ENCODE results near the gene TNFRSF12A. TPM values are rescaled to one million over a fixed set of nuclear protein-coding genes. Genes with fewer than 3 reads are reported as not detected.

TNFRSF12A gene
- total and polyA plus RNA-seq, 12 donors: 28.0 to 740 (median 108) TPM

DNA sequence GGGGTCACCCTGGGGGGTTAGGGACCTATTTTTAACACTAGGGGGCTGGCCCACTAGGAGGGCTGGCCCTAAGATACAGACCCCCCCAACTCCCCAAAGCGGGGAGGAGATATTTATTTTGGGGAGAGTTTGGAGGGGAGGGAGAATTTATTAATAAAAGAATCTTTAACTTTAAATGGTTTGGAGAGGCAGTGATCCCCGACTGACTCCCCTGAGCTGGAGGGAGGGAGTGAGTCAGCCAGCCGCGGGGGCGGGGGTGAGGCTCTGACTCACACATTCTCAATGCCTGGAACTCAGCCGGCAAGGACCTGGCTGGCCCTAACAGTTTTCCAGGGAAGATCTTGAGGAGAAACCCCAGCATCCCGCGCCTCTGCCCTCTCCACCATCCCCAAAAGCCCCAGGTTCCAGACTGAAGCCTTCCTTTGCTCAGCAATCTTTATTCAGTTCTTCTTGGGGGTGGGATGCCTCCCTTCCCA is 2.1 kb downstream of the TNFRSF12A start:
- ATAC-seq: peak; percentile 11 to 70 (median 48)
- intact Hi-C loops (cut with DNase I): no loop called here
- TF ChIP-seq, protein P1, sequence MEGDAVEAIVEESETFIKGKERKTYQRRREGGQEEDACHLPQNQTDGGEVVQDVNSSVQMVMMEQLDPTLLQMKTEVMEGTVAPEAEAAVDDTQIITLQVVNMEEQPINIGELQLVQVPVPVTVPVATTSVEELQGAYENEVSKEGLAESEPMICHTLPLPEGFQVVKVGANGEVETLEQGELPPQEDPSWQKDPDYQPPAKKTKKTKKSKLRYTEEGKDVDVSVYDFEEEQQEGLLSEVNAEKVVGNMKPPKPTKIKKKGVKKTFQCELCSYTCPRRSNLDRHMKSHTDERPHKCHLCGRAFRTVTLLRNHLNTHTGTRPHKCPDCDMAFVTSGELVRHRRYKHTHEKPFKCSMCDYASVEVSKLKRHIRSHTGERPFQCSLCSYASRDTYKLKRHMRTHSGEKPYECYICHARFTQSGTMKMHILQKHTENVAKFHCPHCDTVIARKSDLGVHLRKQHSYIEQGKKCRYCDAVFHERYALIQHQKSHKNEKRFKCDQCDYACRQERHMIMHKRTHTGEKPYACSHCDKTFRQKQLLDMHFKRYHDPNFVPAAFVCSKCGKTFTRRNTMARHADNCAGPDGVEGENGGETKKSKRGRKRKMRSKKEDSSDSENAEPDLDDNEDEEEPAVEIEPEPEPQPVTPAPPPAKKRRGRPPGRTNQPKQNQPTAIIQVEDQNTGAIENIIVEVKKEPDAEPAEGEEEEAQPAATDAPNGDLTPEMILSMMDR (IDR thresholded peaks at IDR 0.05): no peak
- peaks cover 0 to 20% (median 15%) of the 10 kb centered on the region in 9 donors for H3K36me3 ChIP-seq
- H3K27ac ChIP-seq: peak overlapping the region; percentile 37 to 100 (median 97)
- 13 to 18% methylated on average over 8 of the region's 8 CpGs for WGBS, 2 donors
- H3K4me3 ChIP-seq: peak overlapping the region; percentile 47 to 87 (median 74)
- peaks cover 8 to 20% (median 15%) of the 10 kb centered on the region in 7 donors for H3K27me3 ChIP-seq
- H3K4me1 ChIP-seq: peaks cover 23 to 69% (median 55%) of the 10 kb centered on the region in 9 donors
- no peaks in the 10 kb centered on the region for H3K9me3 ChIP-seq
- DNase-seq: peak; percentile 84 to 89

DNA sequence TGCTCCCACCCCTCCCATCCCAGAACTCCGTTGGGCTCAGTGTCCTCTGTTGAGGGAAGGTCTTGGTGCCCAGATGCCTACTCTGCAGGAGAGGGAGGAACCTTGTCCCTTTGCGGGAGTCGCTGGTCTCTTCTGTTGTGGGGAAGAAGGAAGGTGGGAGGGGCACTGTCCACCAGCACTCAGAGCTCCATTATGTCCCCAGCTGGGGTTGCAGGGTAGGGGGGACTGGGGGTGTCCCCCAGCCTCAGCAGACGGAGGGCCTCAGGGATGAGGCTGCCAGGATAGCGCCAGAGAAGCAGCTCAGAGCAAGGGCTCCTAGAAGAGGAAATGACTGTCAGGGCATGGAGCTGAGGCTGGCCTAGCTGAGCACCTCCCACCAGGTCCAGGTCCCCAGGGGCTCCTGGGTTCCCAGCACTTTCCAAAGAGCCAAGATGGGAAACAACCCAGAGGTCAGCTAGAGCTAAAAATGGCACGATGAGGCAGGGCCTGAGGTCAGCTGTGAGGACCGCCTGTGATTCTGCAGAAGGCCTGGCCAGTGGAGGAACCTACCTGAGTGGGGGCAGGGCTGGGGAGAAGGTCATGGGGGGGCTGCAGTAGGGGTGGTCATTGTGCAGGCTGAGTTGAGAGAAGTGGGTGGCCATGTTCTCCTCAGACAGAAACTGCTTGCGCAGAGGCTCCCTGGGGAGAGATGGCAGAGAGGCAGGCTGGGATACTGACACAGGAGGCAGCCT is 2.7 kb downstream of the TNFRSF12A start:
- intact Hi-C loops (cut with DNase I): no loop called here
- TF ChIP-seq, protein P1 (IDR thresholded peaks at IDR 0.05): no peak
- peak overlapping the region; percentile 22 to 100 (median 97) for H3K27ac ChIP-seq
- H3K27me3 ChIP-seq: peaks cover 2 to 17% (median 9%) of the 10 kb centered on the region in 7 donors
- H3K9me3 ChIP-seq: no peaks in the 10 kb centered on the region
- peaks cover 0 to 24% (median 17%) of the 10 kb centered on the region in 9 donors for H3K36me3 ChIP-seq
- WGBS, 2 donors: 26 to 36% methylated on average over 8 of the region's 8 CpGs
- H3K4me1 ChIP-seq: peaks cover 23 to 68% (median 53%) of the 10 kb centered on the region in 9 donors
- peak in 7 of 8 donors; percentile 0 to 15 (median 2) for ATAC-seq
- H3K4me3 ChIP-seq: peak overlapping the region; percentile 43 to 87 (median 74)
- peak in 1 of 2 donors; percentile 61 for DNase-seq

DNA sequence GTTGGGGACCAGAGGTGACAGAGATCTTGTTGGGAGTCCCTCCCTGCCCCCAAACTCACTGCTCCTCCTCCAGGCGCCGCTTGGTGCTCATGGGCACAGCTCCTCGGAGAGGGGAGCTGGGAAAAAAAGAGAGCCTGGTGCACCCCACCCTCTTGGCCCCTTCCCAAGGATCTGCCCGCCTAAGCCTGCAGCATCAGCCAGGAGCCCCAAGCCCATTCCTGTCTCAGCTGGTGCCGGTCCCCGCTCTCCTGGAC is 3.2 kb downstream of the TNFRSF12A start:
- 2 to 14% methylated on average over 4 to 6 of the region's 6 CpGs for WGBS, 2 donors
- Histone ChIP-seq H3K4me3 (peak overlapping the region; percentile 43 to 87 (median 74)), H3K27ac (peak overlapping the region; percentile 88 to 100 (median 97)), H3K4me1 (peaks cover 23 to 68% (median 49%) of the 10 kb centered on the region in 9 donors), H3K9me3 (no peaks in the 10 kb centered on the region), H3K27me3 (peaks cover 0 to 12% (median 4%) of the 10 kb centered on the region in 7 donors), H3K36me3 (peaks cover 0 to 25% (median 17%) of the 10 kb centered on the region in 9 donors)
- peak in 5 of 8 donors; percentile 0 to 6 (median 1) for ATAC-seq
- intact Hi-C loops (cut with DNase I): no loop called here
- TF ChIP-seq, protein P1 (IDR thresholded peaks at IDR 0.05): no peak
- peak in 1 of 2 donors; percentile 62 for DNase-seq

DNA sequence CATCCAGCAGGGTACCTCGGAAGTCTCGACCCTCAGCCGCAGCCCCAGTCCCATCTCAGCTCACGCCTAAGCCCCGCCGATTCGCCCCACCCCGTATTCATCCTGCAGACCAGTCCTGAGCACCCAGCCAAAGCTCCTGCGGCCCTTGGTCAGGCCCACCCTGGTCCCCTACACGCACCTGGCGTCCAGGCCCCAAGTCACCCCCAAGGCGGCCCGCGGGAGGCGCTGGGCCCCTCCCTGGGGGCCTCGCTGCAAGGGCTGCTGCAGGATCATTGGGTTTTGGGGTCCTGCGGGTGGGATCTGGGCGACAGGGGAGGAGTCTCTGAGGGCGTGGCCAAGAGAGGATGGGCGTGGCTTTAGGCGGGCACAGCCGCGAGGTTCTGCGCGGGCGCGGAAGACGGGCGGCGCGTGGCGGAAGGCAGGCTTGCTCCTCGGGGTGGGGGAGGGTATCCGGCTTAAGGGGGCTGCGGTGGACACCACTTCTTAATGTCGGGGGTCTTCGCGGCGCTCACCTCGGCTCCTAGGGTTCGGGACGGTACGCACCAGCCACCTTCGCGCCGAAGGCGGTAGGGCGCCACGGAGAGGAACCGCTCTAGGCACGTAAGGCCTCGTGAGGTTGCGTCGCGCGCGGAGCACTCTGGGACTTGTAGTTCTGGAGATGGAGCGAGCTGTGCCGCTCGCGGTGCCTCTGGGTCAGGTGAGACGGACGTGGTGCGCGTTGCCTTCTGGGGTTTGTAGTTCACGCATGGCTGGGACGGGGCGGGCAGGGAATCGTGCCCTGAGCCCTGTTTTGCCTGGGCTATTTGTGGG is 3.7 kb downstream of the TNFRSF12A start, which contains the start of the genes HCFC1R1 and THOC6:
Gene HCFC1R1 (minus strand): TSS at position 274 of the 810 bp plus-strand sequence. CDS start 1 bp downstream, at position 273.
Gene THOC6 (plus strand): TSS at position 367 of the 810 bp plus-strand sequence. CDS start 292 bp downstream, at position 659.
- peaks cover 0 to 25% (median 17%) of the 10 kb centered on the region in 9 donors for H3K36me3 ChIP-seq

More for the DNA sequence above, 3.7 kb downstream of the TNFRSF12A start, which contains the start of the genes HCFC1R1 and THOC6:
- Histone ChIP-seq H3K27me3 (peaks cover 0 to 12% (median 3%) of the 10 kb centered on the region in 7 donors), H3K27ac (peak within 1 kb of the TSS; percentile 88 to 100 (median 97)), H3K9me3 (no peaks in the 10 kb centered on the region), H3K4me3 (peak within 1 kb of the TSS; percentile 43 to 87 (median 74)), H3K4me1 (peaks cover 23 to 68% (median 50%) of the 10 kb centered on the region in 9 donors)
- 0 to 1% methylated on average over 69 of the region's 69 CpGs for WGBS, 2 donors
- intact Hi-C loops (cut with DNase I): no loop called here
- TF ChIP-seq, protein P1 (IDR thresholded peaks at IDR 0.05): peak in 1 of 9 donors; percentile 21
- DNase-seq (peak; percentile 96), ATAC-seq (peak; percentile 67 to 84 (median 78))

Measured in heart right ventricle (tissue), 16 donors.